HepG2 (cell line): ENCODE measurements around the gene CD300LG. TPM values are rescaled to one million over a fixed set of nuclear protein-coding genes. Genes with fewer than 3 reads are reported as not detected.

Experiments used
- ATAC-seq: fragments of 200-7000 bp; cut with Tn5 transposase; 3 replicates; pipeline ENCODE4 v1.9.1; 2020; ENCODE audit warnings: mild to moderate bottlenecking, moderate library complexity
- BruUV-seq: library from RNA; stranded (reverse); fragments of 400-500 nt; replicated peaks from 2 replicates; lab custom pipeline; 2021; lab: Mats Ljungman, UMichigan
- CTCF ChIA-PET: fragments of 300-600 bp; formaldehyde crosslinking; extraction: SDS; loops from one replicate; lab custom pipeline; 2021; ENCODE audit warnings: low total read pairs, inconsistent platforms, low intra/inter-chr PET ratio; lab: Yijun Ruan, JAX
- POLR2A ChIA-PET: fragments of 350-600 bp; sonication (Branson Sonifier 250); formaldehyde crosslinking; loops from one replicate; lab custom pipeline; 2020; ENCODE audit warnings: antibody characterized with exemption, inconsistent platforms; lab: Yijun Ruan, JAX
- DNase-seq: peaks from one replicate; pipeline ENCODE4 v3.0.0-alpha.2; 2015; ENCODE audit warnings: low spot score
- FAIRE-seq: peaks from 3 replicates; lab custom pipeline; 2011; peaks lifted over from hg19 to GRCh38; lab: Jason Lieb, UNC
- H2AFZ ChIP-seq: one replicate; pipeline ENCODE4 v1.6.1; 2011; ENCODE audit warnings: low read length, inconsistent platforms
- H3K27ac ChIP-seq: fragments of 300-600 bp; 3 replicates; pipeline ENCODE4 v1.8.0; 2011; ENCODE audit warnings: mixed run types, mild to moderate bottlenecking, mixed read lengths, low read length, inconsistent platforms; ENCODE audit not compliant: insufficient read depth; ENCODE audit errors: extremely low read length
- H3K27me3 ChIP-seq, 2 experiments: fragments of 200-600 bp in 1 of 2; 2 replicates in 1 of 2; 3 replicates in 1 of 2; pipeline versions ENCODE4 v1.6.0 to v1.8.0; 2011; ENCODE audit warnings: low read length in 2 of 2, mild to moderate bottlenecking in 2 of 2, moderate library complexity in 2 of 2, inconsistent platforms in 1 of 2; ENCODE audit not compliant: insufficient read depth in 2 of 2, control insufficient read depth in 1 of 2
- H3K36me3 ChIP-seq, 2 experiments: fragments of 200-600 bp in 1 of 2; replicated peaks in 1 of 2; 2 replicates in 1 of 2; 3 replicates in 1 of 2; pipeline versions ENCODE4 v1.5.1 to v1.8.0; 2011; ENCODE audit warnings: low read length in 2 of 2, inconsistent platforms in 1 of 2; ENCODE audit not compliant: insufficient read depth in 2 of 2, control insufficient read depth in 1 of 2
- H3K4me1 ChIP-seq: 2 replicates; pipeline ENCODE4 v1.5.1; 2012; ENCODE audit warnings: low read length, inconsistent platforms; ENCODE audit not compliant: insufficient read depth
- H3K4me2 ChIP-seq: 2 replicates; pipeline ENCODE4 v1.6.0; 2011; ENCODE audit warnings: low read depth, low read length, inconsistent platforms
- H3K4me3 ChIP-seq, 3 experiments: fragments of 200-600 bp in 1 of 3; sonication (generic), shearing (Covaris generic) in 1 of 3; replicated peaks in 1 of 3; 2 replicates each; pipeline ENCODE4 v1.5.1; 2011 to 2016; ENCODE audit warnings: low read length in 3 of 3, inconsistent platforms in 2 of 3, low read depth in 2 of 3, mild to moderate bottlenecking in 2 of 3, control low read depth in 1 of 3, mixed read lengths in 1 of 3; ENCODE audit not compliant: insufficient read depth in 1 of 3
- H3K79me2 ChIP-seq: one replicate; pipeline ENCODE4 v1.6.1; 2011; ENCODE audit warnings: low read length, inconsistent platforms; ENCODE audit not compliant: insufficient read depth
- H3K9ac ChIP-seq: 2 replicates; pipeline ENCODE4 v1.6.0; 2011; ENCODE audit warnings: mild to moderate bottlenecking, low read depth, low read length, inconsistent platforms; ENCODE audit not compliant: insufficient read depth
- H3K9me3 ChIP-seq: 2 replicates; pipeline ENCODE4 v1.5.1; 2012; ENCODE audit warnings: mild to moderate bottlenecking, low read length
- H4K20me1 ChIP-seq: 2 replicates; pipeline ENCODE4 v1.6.0; 2011; ENCODE audit warnings: inconsistent platforms, mild to moderate bottlenecking, low read length, moderate library complexity; ENCODE audit not compliant: insufficient read depth
- ARID2 ChIP-seq: sonication (generic); formaldehyde crosslinking; IDR thresholded peaks from 2 replicates; pipeline ENCODE4 v1.8.1; 2022; ENCODE audit warnings: mild to moderate bottlenecking, missing genetic modification reagents, borderline replicate concordance
- ATF7 ChIP-seq, 2 experiments: fragments of 450-650 bp in 1 of 2; sonication (generic) in 1 of 2; formaldehyde crosslinking in 1 of 2; IDR thresholded peaks; 2 replicates each; pipeline versions ENCODE4 v1.4.0 to v1.6.1; 2016 to 2020; ENCODE audit warnings: antibody characterized with exemption in 1 of 2, mild to moderate bottlenecking in 1 of 2, missing genetic modification reagents in 1 of 2
- ISX ChIP-seq: sonication (generic); formaldehyde crosslinking; conservative IDR thresholded peaks from 2 replicates; pipeline ENCODE4 v1.5.0; 2020; ENCODE audit warnings: missing genetic modification reagents
- MBNL3 ChIP-seq: fragments of 250-450 bp; sonication (Bioruptor Pico); conservative IDR thresholded peaks from 2 replicates; pipeline ENCODE4 v1.8.0; 2022; ENCODE audit warnings: mild to moderate bottlenecking, inconsistent platforms
- PPARG ChIP-seq: conservative IDR thresholded peaks from 2 replicates; pipeline ENCODE4 v1.6.1; 2016; ENCODE audit warnings: missing biosample characterization, missing genetic modification reagents
- SIN3A ChIP-seq: IDR thresholded peaks from 2 replicates; pipeline ENCODE4 v1.6.1; 2011; ENCODE audit warnings: low read depth, mild to moderate bottlenecking, control low read depth, low read length, borderline replicate concordance
- SOX13 ChIP-seq, 3 experiments: fragments of 450-650 bp in 1 of 3; sonication (generic) in 1 of 3; formaldehyde crosslinking in 1 of 3; IDR thresholded peaks in 2 of 3; conservative IDR thresholded peaks in 1 of 3; 2 replicates each; pipeline versions ENCODE4 v1.5.0 to v1.6.1; 2016 to 2020; ENCODE audit warnings: antibody characterized with exemption in 1 of 3, mild to moderate bottlenecking in 1 of 3, missing compliant biosample characterization in 1 of 3, missing genetic modification reagents in 1 of 3, moderate library complexity in 1 of 3
- SRSF1 ChIP-seq: fragments of 200-400 bp; formaldehyde crosslinking; optimal IDR thresholded peaks from 2 replicates; pipeline ENCODE3; 2017; ENCODE audit warnings: mild to moderate bottlenecking, low read depth, low read length, moderate library complexity
- THYN1 ChIP-seq: sonication (generic); formaldehyde crosslinking; IDR thresholded peaks from 2 replicates; pipeline ENCODE4 v1.8.1; 2023; ENCODE audit warnings: low read depth, mild to moderate bottlenecking, moderate library complexity, missing genetic modification reagents, borderline replicate concordance
- ZNF558 ChIP-seq: sonication (generic); formaldehyde crosslinking; IDR thresholded peaks from 2 replicates; pipeline ENCODE4 v1.9.0; 2022; ENCODE audit warnings: mild to moderate bottlenecking, missing genetic modification reagents, borderline replicate concordance
- ZNF577 ChIP-seq: sonication (generic); formaldehyde crosslinking; IDR thresholded peaks from 2 replicates; pipeline ENCODE4 v1.4.0; 2020; ENCODE audit warnings: mild to moderate bottlenecking, low read depth, missing genetic modification reagents, borderline replicate concordance
- ZNF619 ChIP-seq: sonication (generic); formaldehyde crosslinking; IDR thresholded peaks from 2 replicates; pipeline ENCODE4 v1.4.0; 2020; ENCODE audit warnings: mild to moderate bottlenecking, missing genetic modification reagents
- WGBS: methylation state at CpG from one replicate; pipeline ENCODE4 v1.1.6; 2017; ENCODE audit warnings: low lambda C conversion rate; 5-methylcytosine and 5-hydroxymethylcytosine counted together
- in situ Hi-C: cut with HindIII; loops from 2 replicates; pipeline ENCODE4 v1.10.0; 2017; ENCODE audit warnings: low pct_unique_long_range_greater_than_20kb; ENCODE audit not compliant: extremely low pct_ligation_motif_present
- intact Hi-C: fragments of 100-400 bp; cut with micrococcal nuclease; formaldehyde crosslinking; loops from one replicate; pipeline ENCODE4 v1.10.0; 2022; ENCODE audit not compliant: unreplicated experiment
- polyA plus RNA-seq, 8 experiments: library from polyadenylated mRNA; depleted of rRNA in 3 of 8; stranded (reverse) in 7 of 8; unstranded in 1 of 8; fragments of >200 nt; fragmentation: Illumina TruSeq in 4 of 8; extraction: Trizol in 4 of 8; gene quantifications; 2 replicates each; pipeline versions ENCODE4 v1.2.1 to v1.2.3, GENCODE V29; 2011 to 2016; ENCODE audit warnings: low read depth in 4 of 8, missing spikeins in 1 of 8, mixed read lengths in 1 of 8; ENCODE audit not compliant: insufficient read depth in 1 of 8
- total RNA-seq, 5 experiments: library from RNA; depleted of rRNA; stranded (reverse); fragments of >200 nt; fragmentation: Illumina TruSeq; extraction: Trizol; gene quantifications; 2 replicates each; pipeline ENCODE4 v1.2.3, GENCODE V29; 2016; ENCODE audit warnings: low read depth in 1 of 5

CD300LG gene
- total and polyA plus RNA-seq, 2 of the 13 experiments (the other 11 are each of a cell fraction or from before 2014, with no cell fraction given), result not detected

DNA sequence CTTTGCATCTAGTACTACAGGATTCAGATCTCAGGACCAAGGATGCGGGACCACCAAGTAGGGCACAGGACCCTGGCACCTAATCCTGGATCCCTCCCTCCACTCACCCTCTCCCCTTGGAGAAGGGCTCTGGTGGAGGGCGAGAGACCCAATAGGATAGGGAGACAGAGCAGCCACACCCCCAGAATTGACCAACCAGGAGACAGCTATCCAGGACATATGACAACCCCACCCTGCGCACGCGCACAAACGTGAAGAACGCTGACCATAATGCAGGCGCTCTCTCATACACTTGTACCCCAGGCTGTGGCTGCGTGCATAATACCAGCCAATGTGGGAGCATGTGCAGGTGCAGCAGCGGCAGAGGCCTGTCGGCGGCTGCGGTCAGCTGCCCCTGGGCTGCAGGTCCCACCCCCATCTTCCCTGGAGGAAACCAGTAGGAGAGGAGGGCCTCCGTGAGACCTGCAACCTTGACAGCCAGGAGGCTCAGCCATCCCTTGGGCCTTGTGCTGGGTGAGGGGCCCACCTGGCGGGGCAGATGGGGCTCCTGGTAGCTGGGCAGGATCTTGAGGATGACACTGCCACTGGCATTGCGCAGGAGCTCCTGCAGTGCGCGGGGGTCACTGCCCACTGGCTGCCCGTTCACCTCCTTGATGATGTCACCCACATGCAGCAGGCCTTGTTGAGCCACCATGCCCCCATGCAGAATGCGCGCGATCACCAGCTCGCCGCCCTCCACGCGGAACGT is 35.0 kb downstream of the CD300LG start:
- Histone ChIP-seq H3K27ac (no peak overlapping the region), H3K79me2 (no peaks in the 10 kb centered on the region), H3K4me2 (no peak overlapping the region), H3K4me1 (peaks cover 8% of the 10 kb centered on the region), H3K36me3 (no peaks in the 10 kb centered on the region), H3K27me3 (peaks cover 0 to 16% of the 10 kb centered on the region in 2 experiments; a peak in 2 of 5 replicates), H3K4me3 (no peak overlapping the region), H3K9me3 (no peaks in the 10 kb centered on the region), H3K9ac (no peak overlapping the region)
- intact Hi-C loops, result no loop called here
- FAIRE-seq (no peak), ATAC-seq (no peak)
- WGBS, result 72% methylated on average over 24 of the region's 27 CpGs
- in situ Hi-C loops, result no loop called here
- CTCF ChIA-PET, result no interaction called here
- TF ChIP-seq SRSF1 (no peak), SIN3A (no peak), ATF7 (IDR thresholded peaks at IDR 0.05) (peak; percentile 35; the same call in 1 of the 2 replicates), ATF7 (CRISPR knock-in tag; IDR thresholded peaks at IDR 0.05) (no peak), MBNL3 (CRISPR knock-in tag) (no peak), ARID2 (CRISPR knock-in tag) (no peak), ZNF577 (no peak)
- TF ChIP-seq, all 625 proteins: peak for 1
- Histone ChIP-seq H2AFZ (no peak overlapping the region), H4K20me1 (no peaks in the 10 kb centered on the region; the same call in 1 of the 2 replicates)
- POLR2A ChIA-PET, result no interaction called here
- BruUV-seq, result no TSS peak
- DNase-seq, result no peak

DNA sequence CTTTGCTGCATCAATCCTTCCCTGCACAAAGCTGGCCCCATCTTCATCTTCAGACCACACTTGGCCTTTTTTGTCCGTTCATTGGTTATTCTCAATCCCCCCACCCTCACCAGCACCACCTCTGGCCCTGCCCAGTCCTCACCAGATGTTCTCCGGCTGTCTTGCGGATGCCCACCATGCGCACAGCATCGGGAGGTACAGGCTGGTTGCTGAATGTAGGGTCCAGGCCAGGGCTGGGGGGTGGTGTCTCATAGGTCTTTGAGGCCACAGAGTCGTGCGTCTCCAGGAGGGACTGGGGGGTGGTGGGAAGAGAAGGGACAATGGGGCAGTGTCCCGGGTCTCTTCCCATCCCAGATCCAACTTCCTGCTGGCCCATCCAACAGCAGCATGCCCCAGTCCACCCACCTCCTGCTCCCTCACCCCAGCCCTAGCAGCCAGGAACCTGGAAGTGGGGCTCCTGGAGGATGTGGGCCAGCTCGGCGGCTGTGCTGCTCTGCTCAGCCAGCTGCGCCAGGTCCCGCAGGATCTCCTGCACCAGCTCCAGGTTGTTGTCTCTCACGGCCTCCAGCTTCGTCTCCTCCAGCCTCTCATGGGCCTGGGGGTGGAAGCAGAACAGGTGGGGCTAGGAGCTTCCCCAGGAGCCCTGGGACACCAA is 35.9 kb downstream of the CD300LG start:
- Histone ChIP-seq H3K79me2 (no peaks in the 10 kb centered on the region), H3K27ac (no peak overlapping the region), H4K20me1 (no peaks in the 10 kb centered on the region; the same call in 1 of the 2 replicates), H3K9me3 (no peaks in the 10 kb centered on the region), H3K9ac (no peak overlapping the region), H3K27me3 (peaks cover 0 to 16% of the 10 kb centered on the region in 2 experiments; a peak in 2 of 5 replicates), H3K4me1 (peaks cover 8% of the 10 kb centered on the region), H3K4me3 (no peak overlapping the region), H3K4me2 (no peak overlapping the region), H2AFZ (no peak overlapping the region), H3K36me3 (no peaks in the 10 kb centered on the region)
- BruUV-seq, result no TSS peak
- TF ChIP-seq THYN1, result no peak
- TF ChIP-seq ZNF619 (CRISPR knock-in tag), result no peak
- TF ChIP-seq PPARG, result no peak
- no peak for TF ChIP-seq ZNF558 (CRISPR knock-in tag)
- no peak for TF ChIP-seq ISX
- TF ChIP-seq SOX13 (IDR thresholded peaks at IDR 0.05), result no peak
- no peak for TF ChIP-seq SOX13 (CRISPR knock-in tag; conservative IDR thresholded peaks at IDR 0.05 in 1 of 2, IDR thresholded peaks at IDR 0.05 in 1 of 2)
- in situ Hi-C loops (no loop called here), intact Hi-C loops (no loop called here)
- FAIRE-seq (no peak), DNase-seq (no peak), ATAC-seq (no peak)
- ChIA-PET POLR2A (no interaction called here), CTCF (no interaction called here)
- WGBS, result 44% methylated on average over 6 of the region's 14 CpGs
